ENCODE data around the gene MAN2B1. TPM values are rescaled to one million over a fixed set of nuclear protein-coding genes. Genes with fewer than 3 reads are reported as not detected.
A peak's percentile ranks its signal among the peaks of the same experiment; 100 is the strongest.

Gene MAN2B1
- total and polyA plus RNA-seq, 2 of the 13 experiments (the other 11 are each of a cell fraction or from before 2014, with no cell fraction given): 23.6 to 23.8 TPM

DNA sequence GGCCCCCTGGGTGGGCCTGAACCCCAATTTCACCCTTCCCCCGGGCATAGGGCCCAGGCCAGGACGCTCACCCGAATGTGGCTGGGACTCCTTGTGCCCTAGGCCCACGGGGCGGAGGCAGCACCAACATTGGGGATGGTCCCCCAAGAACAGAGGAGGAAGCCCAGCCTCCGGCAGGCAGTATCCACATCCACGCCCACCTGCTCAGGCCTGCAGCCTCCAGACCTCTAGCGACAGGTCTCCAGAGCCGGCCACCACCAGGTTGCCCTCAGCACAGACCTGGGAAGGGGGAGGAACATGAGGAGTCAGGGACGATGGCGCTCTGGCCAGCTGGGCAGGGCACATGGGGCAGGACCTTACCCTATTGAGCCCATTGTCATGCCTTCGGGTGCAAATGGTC is 22.5 kb upstream of the MAN2B1 start:
- WGBS (ENCODE audit: low lambda C conversion rate): 94% methylated on average over 7 of the region's 12 CpGs
- Histone ChIP-seq H4K20me1 (ENCODE audit: insufficient read depth, low read length) (no peaks in the 10 kb centered on the region), H2AFZ (ENCODE audit: low read length) (no peak overlapping the region), H3K4me3 (replicated peaks in 1 of 3; ENCODE audit: insufficient read depth in 1 of 3, low read depth in 2 of 3, low read length in 3 of 3) (no peak overlapping the region), H3K4me2 (ENCODE audit: low read depth, low read length) (no peak overlapping the region), H3K27ac (ENCODE audit: extremely low read length, insufficient read depth, low read length) (no peak overlapping the region), H3K4me1 (ENCODE audit: insufficient read depth, low read length) (no peaks in the 10 kb centered on the region), H3K9me3 (ENCODE audit: low read length) (no peaks in the 10 kb centered on the region), H3K9ac (ENCODE audit: insufficient read depth, low read depth, low read length) (no peak overlapping the region), H3K27me3 (ENCODE audit: control insufficient read depth in 1 of 2, insufficient read depth in 2 of 2, low read length in 2 of 2) (no peaks in the 10 kb centered on the region), H3K79me2 (ENCODE audit: insufficient read depth, low read length) (no peaks in the 10 kb centered on the region), H3K36me3 (replicated peaks in 1 of 2; ENCODE audit: control insufficient read depth in 1 of 2, insufficient read depth in 2 of 2, low read length in 2 of 2) (peaks cover 0 to 5% of the 10 kb centered on the region in 2 experiments; a peak in 1 of 5 replicates)
- in situ Hi-C loops (cut with HindIII; ENCODE audit: extremely low pct_ligation_motif_present, low pct_unique_long_range_greater_than_20kb) (no loop called here), intact Hi-C loops (cut with micrococcal nuclease; ENCODE audit: unreplicated experiment) (no loop called here)
- DNase-seq (ENCODE audit: low spot score): no peak
- TF ChIP-seq, protein P1, sequence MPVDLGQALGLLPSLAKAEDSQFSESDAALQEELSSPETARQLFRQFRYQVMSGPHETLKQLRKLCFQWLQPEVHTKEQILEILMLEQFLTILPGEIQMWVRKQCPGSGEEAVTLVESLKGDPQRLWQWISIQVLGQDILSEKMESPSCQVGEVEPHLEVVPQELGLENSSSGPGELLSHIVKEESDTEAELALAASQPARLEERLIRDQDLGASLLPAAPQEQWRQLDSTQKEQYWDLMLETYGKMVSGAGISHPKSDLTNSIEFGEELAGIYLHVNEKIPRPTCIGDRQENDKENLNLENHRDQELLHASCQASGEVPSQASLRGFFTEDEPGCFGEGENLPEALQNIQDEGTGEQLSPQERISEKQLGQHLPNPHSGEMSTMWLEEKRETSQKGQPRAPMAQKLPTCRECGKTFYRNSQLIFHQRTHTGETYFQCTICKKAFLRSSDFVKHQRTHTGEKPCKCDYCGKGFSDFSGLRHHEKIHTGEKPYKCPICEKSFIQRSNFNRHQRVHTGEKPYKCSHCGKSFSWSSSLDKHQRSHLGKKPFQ (CRISPR knock-in tag; IDR thresholded peaks at IDR 0.05; ENCODE audit: insufficient replicate concordance): no peak
- TF ChIP-seq, protein P2, sequence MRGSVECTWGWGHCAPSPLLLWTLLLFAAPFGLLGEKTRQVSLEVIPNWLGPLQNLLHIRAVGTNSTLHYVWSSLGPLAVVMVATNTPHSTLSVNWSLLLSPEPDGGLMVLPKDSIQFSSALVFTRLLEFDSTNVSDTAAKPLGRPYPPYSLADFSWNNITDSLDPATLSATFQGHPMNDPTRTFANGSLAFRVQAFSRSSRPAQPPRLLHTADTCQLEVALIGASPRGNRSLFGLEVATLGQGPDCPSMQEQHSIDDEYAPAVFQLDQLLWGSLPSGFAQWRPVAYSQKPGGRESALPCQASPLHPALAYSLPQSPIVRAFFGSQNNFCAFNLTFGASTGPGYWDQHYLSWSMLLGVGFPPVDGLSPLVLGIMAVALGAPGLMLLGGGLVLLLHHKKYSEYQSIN (CRISPR knock-in tag; IDR thresholded peaks at IDR 0.05; ENCODE audit: borderline replicate concordance): no peak
- TF ChIP-seq, protein P3, sequence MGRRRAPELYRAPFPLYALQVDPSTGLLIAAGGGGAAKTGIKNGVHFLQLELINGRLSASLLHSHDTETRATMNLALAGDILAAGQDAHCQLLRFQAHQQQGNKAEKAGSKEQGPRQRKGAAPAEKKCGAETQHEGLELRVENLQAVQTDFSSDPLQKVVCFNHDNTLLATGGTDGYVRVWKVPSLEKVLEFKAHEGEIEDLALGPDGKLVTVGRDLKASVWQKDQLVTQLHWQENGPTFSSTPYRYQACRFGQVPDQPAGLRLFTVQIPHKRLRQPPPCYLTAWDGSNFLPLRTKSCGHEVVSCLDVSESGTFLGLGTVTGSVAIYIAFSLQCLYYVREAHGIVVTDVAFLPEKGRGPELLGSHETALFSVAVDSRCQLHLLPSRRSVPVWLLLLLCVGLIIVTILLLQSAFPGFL (CRISPR knock-in tag; IDR thresholded peaks at IDR 0.05): no peak
- TF ChIP-seq, protein P4, sequence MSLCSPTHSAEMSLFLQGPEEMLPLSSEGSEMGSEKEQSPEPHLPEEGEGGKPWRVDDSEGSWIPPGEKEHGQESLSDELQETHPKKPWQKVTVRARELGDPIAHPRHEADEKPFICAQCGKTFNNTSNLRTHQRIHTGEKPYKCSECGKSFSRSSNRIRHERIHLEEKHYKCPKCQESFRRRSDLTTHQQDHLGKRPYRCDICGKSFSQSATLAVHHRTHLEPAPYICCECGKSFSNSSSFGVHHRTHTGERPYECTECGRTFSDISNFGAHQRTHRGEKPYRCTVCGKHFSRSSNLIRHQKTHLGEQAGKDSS (CRISPR knock-in tag; IDR thresholded peaks at IDR 0.05; ENCODE audit: borderline replicate concordance, low read depth): no peak
- TF ChIP-seq RAD51 (IDR thresholded peaks at IDR 0.05; ENCODE audit: borderline replicate concordance): no peak
- no peak for TF ChIP-seq ZNF235 (CRISPR knock-in tag; IDR thresholded peaks at IDR 0.05; ENCODE audit: borderline replicate concordance)
- TF ChIP-seq AGO2 (optimal IDR thresholded peaks at IDR 0.05; ENCODE audit: low read depth, low read length): peak; percentile 50
- TF ChIP-seq ZNF143 (CRISPR knock-in tag; IDR thresholded peaks at IDR 0.05): no peak
- no TSS peak for BruUV-seq (replicated peaks)
- ChIA-PET POLR2A (no interaction called here), CTCF (ENCODE audit: low intra/inter-chr PET ratio, low total read pairs) (no interaction called here)
- no peak for FAIRE-seq
- no peak; the same call in 2 of the 3 replicates for ATAC-seq

Data from HepG2 (cell line).